CD4-positive, alpha-beta T cell (primary cell): ENCODE measurements around the gene SYNE1. TPM values are rescaled to one million over a fixed set of nuclear protein-coding genes. Genes with fewer than 3 reads are reported as not detected.

Experiments used
- ATAC-seq: fragments of 200-7000 bp; cut with Tn5 transposase; one replicate; pipeline ENCODE4 v1.10.0; 2022; ENCODE audit warnings: mild to moderate bottlenecking; ENCODE audit not compliant: poor library complexity
- CTCF ChIA-PET: fragments of 350-600 bp; sonication (Branson Sonifier 250); formaldehyde crosslinking; loops from one replicate; lab custom pipeline; 2021; ENCODE audit warnings: antibody characterized with exemption, inconsistent platforms; lab: Charles Lee
- POLR2A ChIA-PET: fragments of 350-600 bp; sonication (Branson Sonifier 250); formaldehyde crosslinking; loops from one replicate; lab custom pipeline; 2021; ENCODE audit warnings: antibody characterized with exemption, inconsistent platforms; lab: Charles Lee
- DNase-seq, 14 experiments: peaks; one replicate each; pipeline ENCODE4 v3.0.0-alpha.2; 2013 to 2020; ENCODE audit warnings: mixed read lengths in 2 of 14
- H3K27ac ChIP-seq, 2 donors: one replicate each; pipeline versions ENCODE4 v1.5.1 to v1.7.0; 2013; ENCODE audit warnings: low read length in 2 of 2, low read depth in 1 of 2, mild to moderate bottlenecking in 1 of 2
- H3K27me3 ChIP-seq, 2 experiments: 1 replicate in 1 of 2; 2 replicates in 1 of 2; pipeline versions ENCODE4 v1.6.1 to v1.7.0; 2013; ENCODE audit warnings: low read length in 2 of 2, control low read depth in 1 of 2, mild to moderate bottlenecking in 1 of 2, moderate library complexity in 1 of 2; ENCODE audit not compliant: insufficient read depth in 2 of 2, control insufficient read depth in 1 of 2
- H3K36me3 ChIP-seq: one replicate; pipeline ENCODE4 v1.6.1; 2013; ENCODE audit warnings: low read length, control low read depth; ENCODE audit not compliant: insufficient read depth
- H3K4me1 ChIP-seq: one replicate; pipeline ENCODE4 v1.6.1; 2013; ENCODE audit warnings: low read length, control low read depth; ENCODE audit not compliant: insufficient read depth
- H3K4me3 ChIP-seq: one replicate; pipeline ENCODE4 v1.5.1; 2013; ENCODE audit warnings: mild to moderate bottlenecking, low read length, moderate library complexity
- H3K9me3 ChIP-seq, 2 experiments: 1 replicate in 1 of 2; 2 replicates in 1 of 2; pipeline versions ENCODE4 v1.6.1 to v1.7.0; 2013; ENCODE audit warnings: low read length in 2 of 2, mild to moderate bottlenecking in 2 of 2, control low read depth in 1 of 2, moderate library complexity in 1 of 2; ENCODE audit not compliant: control insufficient read depth in 1 of 2, insufficient read depth in 1 of 2
- H3K27ac Mint-ChIP-seq: one replicate; pipeline ENCODE4 v1.8.0; 2020; ENCODE audit warnings: mixed read lengths
- H3K27me3 Mint-ChIP-seq: one replicate; pipeline ENCODE4 v1.8.0; 2021; ENCODE audit warnings: mixed read lengths
- H3K36me3 Mint-ChIP-seq: one replicate; pipeline ENCODE4 v1.8.0; 2021; ENCODE audit warnings: low read depth, mixed read lengths
- H3K4me1 Mint-ChIP-seq: one replicate; pipeline ENCODE4 v1.8.0; 2021; ENCODE audit warnings: low read depth, mixed read lengths
- H3K4me3 Mint-ChIP-seq: one replicate; pipeline ENCODE4 v1.8.0; 2020; ENCODE audit warnings: mild to moderate bottlenecking, mixed read lengths
- H3K9me3 Mint-ChIP-seq: one replicate; pipeline ENCODE4 v1.8.0; 2020; ENCODE audit warnings: mixed read lengths
- intact Hi-C, 2 experiments: fragments of 100-400 bp; cut with DNase I in 1 of 2; cut with micrococcal nuclease in 1 of 2; formaldehyde crosslinking; loops; one replicate each; pipeline versions ENCODE4 v1.15.1 to v1.9.0; 2023 to 2025; cut with DNase I, micrococcal nuclease
- total RNA-seq, 174 experiments: library from RNA in 2 of 174; stranded (reverse) in 2 of 174; gene quantifications; one replicate each; pipeline ENCODE4 v1.2.3 and lab custom pipeline; 2021 to 2026
- TF ChIP-seq, protein P1 (sequence below): fragments of 200-600 bp; IDR thresholded peaks from one replicate; pipeline ENCODE4 v1.8.0; 2022; ENCODE audit warnings: antibody characterized with exemption, mild to moderate bottlenecking

Gene SYNE1
- total RNA-seq, 2 experiments from 2014 or later = 94.9 to 108 TPM

DNA sequence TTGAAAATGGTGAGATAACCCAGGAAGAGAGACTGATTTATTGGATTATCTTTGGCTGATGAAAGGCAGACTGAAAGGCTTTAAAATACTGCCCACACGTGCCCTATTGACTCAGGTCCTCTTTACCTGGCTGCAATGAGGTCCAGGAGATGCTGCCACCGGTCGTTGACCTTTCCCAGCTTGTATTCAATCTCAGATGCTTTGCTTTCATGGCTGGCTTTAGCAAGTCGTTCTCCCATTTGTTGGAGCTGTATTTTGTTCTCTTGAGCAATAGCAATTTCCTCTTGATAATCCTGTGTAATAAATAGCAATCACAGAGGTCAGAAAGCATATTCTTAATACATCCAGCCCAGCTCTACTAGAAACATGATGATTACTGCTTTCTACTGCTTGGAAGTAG is 460.9 kb downstream of the SYNE1 start:
- Mint-ChIP-seq H3K9me3 (no peaks in the 10 kb centered on the region), H3K36me3 (peaks cover 89% of the 10 kb centered on the region), H3K4me1 (peaks cover 60% of the 10 kb centered on the region), H3K27ac (peak overlapping the region; percentile 74), H3K4me3 (no peak overlapping the region), H3K27me3 (no peaks in the 10 kb centered on the region)
- Histone ChIP-seq H3K27me3 (no peaks in the 10 kb centered on the region), H3K36me3 (peaks cover 90% of the 10 kb centered on the region), H3K4me3 (no peak overlapping the region), H3K9me3 (no peaks in the 10 kb centered on the region), H3K4me1 (peaks cover 22% of the 10 kb centered on the region), H3K27ac (no peak overlapping the region)
- no peak for ATAC-seq
- TF ChIP-seq, protein P1, sequence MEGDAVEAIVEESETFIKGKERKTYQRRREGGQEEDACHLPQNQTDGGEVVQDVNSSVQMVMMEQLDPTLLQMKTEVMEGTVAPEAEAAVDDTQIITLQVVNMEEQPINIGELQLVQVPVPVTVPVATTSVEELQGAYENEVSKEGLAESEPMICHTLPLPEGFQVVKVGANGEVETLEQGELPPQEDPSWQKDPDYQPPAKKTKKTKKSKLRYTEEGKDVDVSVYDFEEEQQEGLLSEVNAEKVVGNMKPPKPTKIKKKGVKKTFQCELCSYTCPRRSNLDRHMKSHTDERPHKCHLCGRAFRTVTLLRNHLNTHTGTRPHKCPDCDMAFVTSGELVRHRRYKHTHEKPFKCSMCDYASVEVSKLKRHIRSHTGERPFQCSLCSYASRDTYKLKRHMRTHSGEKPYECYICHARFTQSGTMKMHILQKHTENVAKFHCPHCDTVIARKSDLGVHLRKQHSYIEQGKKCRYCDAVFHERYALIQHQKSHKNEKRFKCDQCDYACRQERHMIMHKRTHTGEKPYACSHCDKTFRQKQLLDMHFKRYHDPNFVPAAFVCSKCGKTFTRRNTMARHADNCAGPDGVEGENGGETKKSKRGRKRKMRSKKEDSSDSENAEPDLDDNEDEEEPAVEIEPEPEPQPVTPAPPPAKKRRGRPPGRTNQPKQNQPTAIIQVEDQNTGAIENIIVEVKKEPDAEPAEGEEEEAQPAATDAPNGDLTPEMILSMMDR = no peak
- CTCF ChIA-PET = no interaction called here
- intact Hi-C loops = loop anchor here in 1 of 2 experiments (10.0 kb wide), 1 partner anchor 791 kb away; no protein-coding TSS in a partner anchor
- POLR2A ChIA-PET = interaction anchor here (2.5 kb wide), 1 partner anchor 9 kb away, joined by 15 read pairs; no protein-coding TSS in a partner anchor
- no peak for DNase-seq

DNA sequence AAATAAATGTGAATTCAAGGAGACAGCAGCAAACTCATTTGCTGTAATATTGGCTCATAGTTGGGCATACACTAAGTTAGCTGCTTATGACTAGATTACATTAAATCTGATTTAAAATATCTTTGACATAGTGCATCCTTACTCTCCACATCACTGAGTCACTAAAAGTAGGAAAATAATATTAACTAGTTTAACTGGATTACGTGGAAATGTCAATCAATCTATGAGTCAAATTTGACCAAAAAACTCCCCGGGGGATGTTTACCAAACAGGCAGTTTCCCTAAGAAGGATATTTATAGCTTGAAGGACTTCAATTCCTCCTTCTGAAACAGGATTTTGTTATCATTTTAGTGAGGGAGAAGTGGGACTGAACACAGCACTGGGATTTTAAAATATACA is 463.2 kb downstream of the SYNE1 start:
- H3K4me3 ChIP-seq = no peak overlapping the region
- TF ChIP-seq, protein P1 = no peak
- H3K36me3 Mint-ChIP-seq = peaks cover 84% of the 10 kb centered on the region
- peaks cover 89% of the 10 kb centered on the region for H3K36me3 ChIP-seq
- no peaks in the 10 kb centered on the region for H3K9me3 ChIP-seq
- ATAC-seq = no peak
- peaks cover 63% of the 10 kb centered on the region for H3K4me1 Mint-ChIP-seq
- ChIA-PET CTCF (interaction anchor here (0.6 to 1.3 kb wide), 4 partner anchors 9 to 758 kb away, joined by 3 to 4 read pairs (median 3); no protein-coding TSS in a partner anchor), POLR2A (interaction anchor here (1.1 to 5.2 kb wide), 2 partner anchors 10 to 51 kb away, joined by 3 to 69 read pairs; no protein-coding TSS in a partner anchor)
- H3K4me3 Mint-ChIP-seq = no peak overlapping the region
- no peak for DNase-seq
- no peaks in the 10 kb centered on the region for H3K27me3 Mint-ChIP-seq
- peak overlapping the region in 1 of 2 donors; percentile 19 for H3K27ac ChIP-seq
- peaks cover 29% of the 10 kb centered on the region for H3K4me1 ChIP-seq
- H3K27ac Mint-ChIP-seq = peak overlapping the region; percentile 74
- H3K9me3 Mint-ChIP-seq = no peaks in the 10 kb centered on the region
- no peaks in the 10 kb centered on the region for H3K27me3 ChIP-seq
- intact Hi-C loops = loop anchor here in 1 of 2 experiments (10.0 kb wide), 1 partner anchor 789 kb away; no protein-coding TSS in a partner anchor

DNA sequence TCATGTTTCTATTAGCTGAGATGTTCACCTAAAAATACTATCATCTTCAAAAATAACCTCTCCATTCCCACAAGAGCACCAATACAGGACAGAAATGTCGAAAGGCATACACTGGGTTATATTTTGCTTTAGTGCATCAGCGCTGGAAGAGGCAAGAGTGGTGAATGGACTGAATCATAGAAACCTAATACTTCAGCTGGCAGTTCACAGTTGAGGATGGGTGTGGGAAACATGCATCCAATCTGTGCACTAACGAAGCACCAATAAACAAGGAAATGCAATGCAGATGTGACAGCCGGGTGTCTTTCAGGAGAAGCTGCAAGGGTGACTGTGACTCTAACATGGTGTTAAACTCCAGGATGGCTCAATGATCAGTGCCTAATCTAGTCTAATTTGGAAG is 463.8 kb downstream of the SYNE1 start:
- Histone ChIP-seq H3K27ac (no peak overlapping the region), H3K27me3 (no peaks in the 10 kb centered on the region), H3K4me3 (no peak overlapping the region), H3K4me1 (peaks cover 29% of the 10 kb centered on the region), H3K36me3 (peaks cover 86% of the 10 kb centered on the region), H3K9me3 (no peaks in the 10 kb centered on the region)
- peak overlapping the region; percentile 31 for H3K4me3 Mint-ChIP-seq
- peaks cover 67% of the 10 kb centered on the region for H3K4me1 Mint-ChIP-seq
- CTCF ChIA-PET = interaction anchor here (1.3 kb wide), 2 partner anchors 10 to 11 kb away, joined by 3 to 4 read pairs; no protein-coding TSS in a partner anchor
- ATAC-seq = no peak
- TF ChIP-seq, protein P1 = no peak
- peaks cover 84% of the 10 kb centered on the region for H3K36me3 Mint-ChIP-seq
- H3K27me3 Mint-ChIP-seq = no peaks in the 10 kb centered on the region
- peak overlapping the region; percentile 74 for H3K27ac Mint-ChIP-seq
- intact Hi-C loops = loop anchor here in 1 of 2 experiments (10.0 kb wide), 1 partner anchor 789 kb away; no protein-coding TSS in a partner anchor
- no peaks in the 10 kb centered on the region for H3K9me3 Mint-ChIP-seq
- no peak for DNase-seq
- POLR2A ChIA-PET = interaction anchor here (1.1 to 5.2 kb wide), 2 partner anchors 11 to 52 kb away, joined by 3 to 69 read pairs; no protein-coding TSS in a partner anchor
